HL-60/S4 treated with phorbol 12-myristate 13-acetate at 8.2 ng/mL for 4 days and 3 days (cell line): ENCODE measurements around the gene GPC4.
"Not testable (repeated sequence)": the region's sequence is repeated elsewhere in the genome, so short reads cannot be mapped to it uniquely, and the experiment has no call there.

Experiments used
- in situ Hi-C: fragments of 300-500 bp; cut with MboI; formaldehyde crosslinking; loops from 2 replicates; pipeline ENCODE4 v1.15.0; 2022; ENCODE audit warnings: low sequenced_read_pairs

The GPC4 gene

GRCh38 chrX:133307637-133308498 is 107.4 kb downstream of the GPC4 start:
- in situ Hi-C loops: no loop called here

GRCh38 chrX:133307094-133307493 is 108.2 kb downstream of the GPC4 start:
- in situ Hi-C loops: no loop called here

- in situ Hi-C loops: no loop called here
These were observed 109.0 kb downstream of the GPC4 start for GRCh38 chrX:133306316-133306715.

- in situ Hi-C loops: no loop called here
These were observed 109.9 kb downstream of the GPC4 start for GRCh38 chrX:133305348-133305747.

- in situ Hi-C loops: no loop called here
These were observed 112.4 kb downstream of the GPC4 start for GRCh38 chrX:133302775-133303445.

GRCh38 chrX:133300591-133300990 is 114.7 kb downstream of the GPC4 start:
- in situ Hi-C loops: no loop called here

- in situ Hi-C loops: no loop called here
These were observed 118.0 kb downstream of the GPC4 start for GRCh38 chrX:133297284-133297683.

- in situ Hi-C loops: no loop called here
These were observed 121.2 kb downstream of the GPC4 start for GRCh38 chrX:133294126-133294525.

- in situ Hi-C loops: no loop called here
These were observed 125.2 kb downstream of the GPC4 start for GRCh38 chrX:133290076-133290475.

- in situ Hi-C loops: no loop called here
These were observed 127.4 kb downstream of the GPC4 start for GRCh38 chrX:133287860-133288259.

GRCh38 chrX:133285341-133285740 is 129.9 kb downstream of the GPC4 start:
- in situ Hi-C loops: no loop called here

GRCh38 chrX:133279112-133279730 is 136.1 kb downstream of the GPC4 start:
- in situ Hi-C loops: not testable (repeated sequence)

- in situ Hi-C loops: no loop called here
These were observed 142.1 kb downstream of the GPC4 start for GRCh38 chrX:133273180-133273579.

- in situ Hi-C loops: no loop called here
These were observed 146.1 kb downstream of the GPC4 start for GRCh38 chrX:133269168-133269567.

- in situ Hi-C loops: no loop called here
These were observed 147.7 kb downstream of the GPC4 start for GRCh38 chrX:133267621-133268020.

- in situ Hi-C loops: no loop called here
These were observed 150.0 kb downstream of the GPC4 start for GRCh38 chrX:133265331-133265730.

- in situ Hi-C loops: no loop called here
These were observed 156.8 kb downstream of the GPC4 start for GRCh38 chrX:133258481-133258880.

GRCh38 chrX:133254666-133255065 is 160.6 kb downstream of the GPC4 start:
- in situ Hi-C loops: no loop called here

- in situ Hi-C loops: no loop called here
These were observed 164.1 kb downstream of the GPC4 start for GRCh38 chrX:133251204-133251603.

- in situ Hi-C loops: no loop called here
These were observed 164.8 kb downstream of the GPC4 start for GRCh38 chrX:133250184-133251100.
